ENCODE results near the gene SCYL1.

The SCYL1 gene

DNA sequence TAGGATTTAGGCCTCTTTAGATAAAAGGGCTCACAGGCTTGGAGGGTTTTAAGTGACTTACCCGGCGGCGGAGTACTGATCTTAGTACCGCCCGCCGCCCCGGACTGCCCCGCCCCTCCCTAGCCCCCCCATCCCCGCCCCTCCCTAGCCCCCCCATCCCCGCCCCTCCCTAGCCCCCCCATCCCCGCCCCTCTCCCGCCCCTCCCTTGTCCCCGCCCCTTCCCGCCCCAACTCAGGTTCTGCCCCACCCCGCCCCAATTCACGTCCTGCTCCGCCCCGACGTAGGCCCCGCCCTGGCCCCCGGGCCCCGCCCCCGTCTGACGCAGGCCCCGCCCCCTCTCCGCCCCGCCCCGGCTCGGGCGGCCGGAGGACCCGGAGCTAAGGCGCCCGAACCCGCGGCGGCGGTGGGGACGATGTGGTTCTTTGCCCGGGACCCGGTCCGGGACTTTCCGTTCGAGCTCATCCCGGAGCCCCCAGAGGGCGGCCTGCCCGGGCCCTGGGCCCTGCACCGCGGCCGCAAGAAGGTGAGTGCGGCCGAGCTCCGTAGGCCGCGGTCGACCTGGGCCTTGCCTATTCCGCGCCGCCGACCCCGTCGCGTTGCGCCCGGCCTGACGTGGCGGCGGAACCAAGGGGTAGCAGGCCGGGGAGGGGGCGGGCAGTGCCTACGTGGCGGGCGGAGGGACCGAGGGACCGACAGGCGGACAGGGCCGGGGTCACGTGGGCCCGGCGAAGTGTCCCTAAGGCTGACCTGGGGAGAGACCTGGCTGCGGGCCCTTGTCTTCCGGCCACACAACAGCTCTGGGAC is at the start of gene SCYL1:
Gene SCYL1, plus strand, starts transcription at position 343 of the 805 bp plus-strand sequence. Its CDS starts 71 bp downstream, at position 414.
- DNase-seq (ENCODE audit: low read depth, low spot score) = peak; percentile 68

DNA sequence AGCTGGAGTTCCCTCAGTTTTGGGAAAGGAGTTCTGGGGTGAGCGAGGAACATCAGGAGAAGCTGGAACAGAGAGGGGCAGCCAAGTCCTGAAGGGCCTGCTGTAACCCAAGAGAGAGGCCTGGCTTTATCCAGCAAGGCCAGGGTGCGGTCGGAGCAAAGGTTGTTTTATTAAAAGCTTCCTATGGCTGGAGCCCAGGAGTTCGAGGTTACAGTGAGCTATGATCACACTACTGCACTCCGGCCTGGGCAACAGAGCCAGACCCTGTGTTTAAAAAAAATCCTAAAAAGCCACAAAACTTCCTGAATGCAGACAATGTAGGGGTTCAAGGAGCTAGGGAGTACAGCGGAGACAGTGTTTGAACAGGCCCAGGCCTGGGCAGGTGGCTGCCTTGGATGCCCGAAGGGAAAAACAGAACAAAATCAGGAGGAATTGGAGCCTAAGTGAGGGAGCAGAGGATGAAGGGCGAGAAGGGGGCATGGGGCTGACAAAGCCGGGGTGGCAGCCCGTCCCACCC is 48.2 kb upstream of the SCYL1 start:
- DNase-seq (ENCODE audit: low read depth, low spot score) = no peak

DNA sequence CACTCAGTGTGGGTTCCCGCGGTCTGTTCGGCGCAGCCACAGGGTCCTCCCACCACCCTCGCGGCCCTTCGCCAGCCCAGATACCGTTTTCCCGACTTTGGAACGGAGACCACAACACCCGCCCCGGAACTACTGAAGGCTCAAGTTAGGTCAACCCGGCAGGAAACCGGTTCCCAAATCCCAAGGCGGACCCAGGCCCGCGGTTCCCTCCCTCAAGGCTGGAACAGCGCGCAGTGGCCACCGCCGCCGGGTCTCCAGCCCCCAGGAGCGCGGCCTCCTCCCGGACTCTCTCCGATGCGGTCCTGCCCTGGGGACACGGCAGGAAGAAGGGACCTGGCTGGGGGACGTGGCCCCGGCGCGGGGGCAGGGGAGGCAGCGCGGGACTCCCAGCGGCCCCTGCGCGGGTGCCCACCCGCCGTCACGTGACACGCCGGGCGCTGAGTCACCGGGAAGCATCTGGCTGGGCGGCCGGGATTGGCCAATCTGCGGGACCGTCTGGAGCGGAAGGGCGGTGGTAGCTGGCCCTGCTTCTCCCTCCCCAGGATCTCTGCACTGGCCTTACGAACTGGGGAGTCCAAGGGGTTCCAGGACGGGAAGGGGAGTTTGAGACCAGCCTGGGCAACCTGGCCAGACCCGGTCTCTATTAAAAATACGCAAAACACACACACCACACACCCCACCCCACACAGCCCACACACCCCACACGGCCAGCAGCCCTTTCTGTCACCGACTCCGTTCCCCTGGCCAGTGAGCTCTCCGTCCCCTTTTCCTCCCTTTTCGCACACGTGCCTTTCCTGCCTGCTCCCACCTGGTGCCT is 47.5 kb upstream of the SCYL1 start:
- peak; percentile 97 for DNase-seq (ENCODE audit: low read depth, low spot score)

DNA sequence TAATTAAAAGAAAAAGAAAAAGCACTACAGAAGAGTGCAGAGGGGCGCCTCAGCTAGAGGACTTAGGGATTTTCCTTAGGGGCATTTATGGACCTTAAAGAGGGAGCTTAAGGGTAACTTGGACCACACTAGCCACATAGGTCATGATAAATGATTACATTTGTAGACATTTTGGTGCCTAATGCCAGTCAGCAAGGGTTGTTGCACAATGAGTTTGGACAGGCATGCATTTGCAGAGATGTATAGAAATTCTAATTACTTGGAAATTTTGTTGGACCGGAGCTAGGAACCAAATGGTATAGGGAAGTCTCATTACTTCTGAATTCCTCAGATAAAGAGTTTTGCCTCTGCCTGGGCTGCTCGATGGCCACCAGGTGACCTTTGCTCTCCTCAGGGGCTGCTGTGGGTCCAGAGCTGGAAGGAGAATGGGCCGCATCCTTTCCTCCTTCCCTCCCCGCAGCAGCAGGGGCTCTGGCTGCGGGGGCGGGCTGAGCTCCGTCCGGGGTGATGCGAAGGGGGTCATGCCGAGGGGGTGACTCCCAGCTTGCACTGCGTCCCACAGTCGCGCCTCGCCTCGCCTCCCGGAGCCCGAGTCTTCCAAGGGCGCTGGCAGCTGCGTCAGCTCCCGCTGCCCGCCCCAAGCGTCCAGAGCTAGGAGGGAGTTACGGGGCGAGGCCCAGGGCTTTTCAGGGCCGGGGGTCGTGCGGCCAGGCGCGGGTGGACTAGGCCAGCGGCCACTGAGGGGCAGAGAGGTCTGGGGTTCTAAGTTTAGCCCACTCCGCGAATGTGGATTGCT is 46.3 kb upstream of the SCYL1 start:
- no peak for DNase-seq (ENCODE audit: low read depth, low spot score)

DNA sequence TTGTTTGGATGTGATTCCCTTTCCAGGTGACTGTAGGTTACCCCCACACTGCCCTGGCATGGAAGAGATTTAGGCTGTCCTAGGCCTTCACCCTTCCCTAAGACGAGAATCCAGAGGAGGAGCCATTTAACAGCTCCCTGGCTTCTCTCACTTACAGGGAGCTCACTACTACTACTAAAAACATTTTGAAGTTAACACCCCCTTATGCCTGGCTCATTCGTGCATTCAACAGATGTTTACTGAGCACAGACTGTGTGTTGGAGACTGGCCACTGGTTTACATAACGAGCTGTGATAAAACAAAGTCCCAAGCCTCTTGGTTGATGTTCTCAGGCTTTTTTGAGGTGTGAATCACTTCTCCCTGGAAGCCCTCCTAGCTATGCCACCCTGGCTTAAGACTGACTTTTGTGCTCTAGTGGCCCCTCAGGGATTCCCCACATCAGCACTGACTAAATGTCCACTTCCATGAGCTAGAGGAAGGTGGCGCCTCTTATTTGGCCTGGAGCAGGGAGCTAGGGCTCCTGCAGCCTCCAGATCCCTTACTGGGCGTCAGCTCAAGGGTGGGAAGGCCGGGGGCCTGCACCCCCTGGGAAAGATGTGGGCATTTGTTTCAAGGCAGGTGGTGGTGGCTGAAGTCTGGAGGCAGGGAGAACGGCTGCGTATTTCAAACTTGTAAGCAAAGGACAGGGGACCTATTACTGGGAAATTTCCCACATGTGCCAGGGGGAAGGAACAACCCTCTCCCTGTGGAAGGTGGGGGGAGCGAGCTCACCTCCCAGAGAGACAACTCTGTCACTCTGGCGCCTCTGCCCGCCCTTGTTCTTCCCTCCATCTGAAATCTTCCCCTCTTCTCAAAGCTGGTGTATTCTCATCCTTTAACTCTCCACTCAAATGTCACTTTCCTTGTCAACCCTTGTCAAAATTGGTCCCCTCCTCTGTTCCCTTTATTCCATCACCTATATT is 45.4 kb upstream of the SCYL1 start:
- peak; percentile 81 for DNase-seq (ENCODE audit: low read depth, low spot score)

DNA sequence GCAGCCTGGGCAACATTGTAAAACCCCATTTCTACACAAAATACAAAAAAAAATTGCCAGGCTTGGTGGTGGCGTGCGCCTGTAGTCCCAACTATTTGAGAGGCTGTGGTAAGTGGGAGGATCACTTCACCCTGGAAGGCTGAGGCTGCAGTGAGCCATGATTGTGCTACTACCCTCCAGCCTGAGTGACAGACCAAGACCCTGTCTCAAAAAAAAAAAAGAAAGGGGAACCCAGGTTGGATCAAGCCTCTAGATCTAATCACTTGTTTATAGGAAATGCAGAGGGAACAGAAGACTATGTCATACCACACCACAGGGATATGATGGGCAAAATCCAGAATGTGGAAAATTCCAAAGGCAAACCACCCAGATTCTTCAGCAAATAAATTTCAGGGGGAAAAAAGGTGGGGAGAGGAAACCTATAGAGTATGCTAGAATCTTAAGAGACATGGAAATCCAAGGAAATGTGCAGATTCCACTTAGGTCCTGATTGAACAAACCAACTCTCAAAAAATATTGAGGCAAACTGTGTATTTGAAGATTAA is 42.5 kb upstream of the SCYL1 start:
- DNase-seq (ENCODE audit: low read depth, low spot score) = no peak

DNA sequence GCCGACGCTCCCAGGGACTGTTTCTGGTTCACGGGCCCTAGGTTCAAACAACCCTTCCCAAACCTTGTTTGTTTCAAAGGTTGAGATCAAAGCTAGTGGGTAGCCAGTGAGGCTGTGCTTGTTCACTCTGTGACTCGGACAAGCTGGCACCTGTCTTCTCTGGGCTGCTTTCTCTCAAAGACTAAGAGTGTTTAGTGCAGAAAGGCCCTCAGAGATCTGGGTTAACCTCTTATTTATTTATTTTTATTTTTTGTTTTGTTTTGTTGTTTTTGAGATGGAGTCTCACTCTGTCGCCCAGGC is 39.0 kb upstream of the SCYL1 start:
- no peak for DNase-seq (ENCODE audit: low read depth, low spot score)

DNA sequence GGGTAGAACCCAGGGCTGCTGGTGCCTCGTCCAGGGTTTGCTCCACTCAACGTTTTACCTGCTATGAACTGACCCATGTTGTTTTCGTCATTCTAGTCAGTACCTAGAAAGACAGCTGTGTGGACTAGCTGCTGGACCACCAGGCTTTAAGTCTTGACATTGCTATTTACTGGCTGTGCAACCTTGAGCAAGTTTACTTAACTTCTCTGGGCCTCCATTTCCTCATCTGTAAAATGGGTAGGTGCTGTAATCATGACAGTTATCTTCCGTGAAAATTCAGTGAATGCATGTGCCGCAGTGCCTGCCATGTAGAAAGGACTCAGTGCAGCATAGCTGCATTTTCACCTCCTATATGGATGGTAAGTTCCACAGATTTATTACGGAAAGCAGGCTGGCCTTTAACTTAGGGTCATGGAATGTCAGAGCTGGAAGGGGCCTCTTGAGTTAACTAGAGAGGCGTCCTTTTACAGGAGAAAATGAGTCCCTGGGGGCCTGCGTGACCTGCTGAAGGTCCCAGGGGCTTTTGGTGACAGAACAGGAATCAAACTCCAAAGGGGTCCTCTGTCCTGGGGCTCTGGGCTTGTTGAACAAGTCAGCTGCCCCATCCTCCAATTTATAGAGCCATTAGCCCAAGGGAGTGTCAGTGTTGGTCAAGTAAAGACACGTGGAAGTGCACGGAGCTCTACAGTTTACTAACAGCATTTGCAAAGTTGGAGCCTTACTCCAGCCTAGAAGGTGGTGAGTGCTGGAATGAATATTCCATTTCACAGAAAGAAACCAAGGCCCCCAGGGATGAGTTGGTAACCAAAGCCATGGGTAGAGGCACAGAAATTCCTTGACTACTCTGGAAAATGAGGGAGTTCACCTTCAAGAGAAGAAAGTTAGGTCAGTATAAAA is 38.1 kb upstream of the SCYL1 start:
- DNase-seq (ENCODE audit: low read depth, low spot score) = peak; percentile 64

DNA sequence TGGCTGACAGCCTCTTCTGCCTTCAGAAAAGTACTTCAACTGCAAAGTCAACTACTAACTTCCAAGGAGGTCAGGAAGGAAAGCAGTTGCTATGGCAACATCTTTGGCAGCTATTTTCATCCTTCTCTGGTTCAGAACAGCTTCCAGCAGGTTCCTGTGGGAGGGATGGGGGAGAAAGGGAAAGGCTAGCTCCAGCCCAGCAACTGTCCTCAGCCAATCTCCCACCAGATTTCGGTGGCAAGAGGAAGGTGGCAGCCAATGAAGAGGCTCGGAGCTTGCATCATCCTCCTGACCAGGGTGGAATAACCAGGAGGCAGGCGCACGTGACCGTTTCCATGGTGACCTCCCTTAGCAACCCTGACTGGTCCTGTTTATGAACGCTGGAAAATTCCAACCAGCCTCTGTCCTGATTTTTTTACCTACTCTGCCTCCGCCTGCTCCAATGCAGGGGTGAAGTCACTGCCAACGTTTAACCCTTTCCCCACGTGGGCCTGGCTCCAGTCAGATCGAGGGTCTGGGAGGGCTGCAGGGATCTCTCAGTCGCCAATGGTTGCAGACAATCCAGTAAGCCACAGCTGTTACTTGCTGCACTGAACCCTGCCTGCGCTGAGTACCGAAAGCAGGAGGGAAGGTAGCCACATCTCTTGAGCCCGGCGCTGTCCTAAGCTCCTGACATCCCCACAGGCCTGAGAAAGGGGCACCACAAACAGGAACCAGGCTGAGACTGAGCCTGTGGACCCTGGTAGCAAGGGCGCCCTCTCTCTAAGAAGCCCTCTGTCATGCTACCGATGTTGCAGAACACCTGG is 37.2 kb upstream of the SCYL1 start:
- peak; percentile 100 for DNase-seq (ENCODE audit: low read depth, low spot score)

DNA sequence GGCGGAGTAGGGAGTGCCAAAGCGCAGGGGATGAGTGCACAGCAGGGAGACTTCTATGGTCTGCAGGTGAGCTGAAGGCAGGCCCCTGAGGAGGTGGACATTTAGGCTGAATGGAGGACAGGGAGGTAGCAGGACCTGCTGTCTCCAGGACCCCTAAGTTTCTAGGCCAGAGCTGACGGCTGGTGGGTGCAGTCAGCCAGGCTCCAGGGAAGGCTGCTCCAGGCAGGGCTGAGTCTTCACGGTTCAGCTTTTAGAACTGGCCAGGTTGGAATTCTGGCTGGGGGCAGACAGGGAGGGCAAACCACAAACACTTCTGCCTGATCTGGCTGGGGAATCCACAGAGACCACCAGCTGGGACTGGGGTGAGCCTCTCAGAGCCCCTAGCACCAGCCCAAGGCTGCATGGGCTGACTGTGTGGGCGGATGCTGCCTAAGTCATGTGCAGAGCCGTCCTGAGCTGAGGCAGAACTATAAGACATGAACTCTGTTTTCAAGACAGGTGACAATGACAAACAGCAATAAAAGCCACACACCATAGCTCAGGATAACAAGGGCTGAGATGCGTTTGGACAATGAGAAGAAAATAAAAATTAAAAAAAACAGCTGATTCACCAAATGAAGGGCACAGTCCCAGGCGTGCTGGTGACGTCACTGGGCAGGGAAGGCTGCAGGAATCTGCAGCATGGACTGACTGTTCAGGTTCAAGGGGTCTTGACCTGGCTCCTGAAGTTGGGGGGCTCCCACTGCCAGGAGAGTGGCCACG is 36.4 kb upstream of the SCYL1 start:
- DNase-seq (ENCODE audit: low read depth, low spot score) = peak; percentile 77

DNA sequence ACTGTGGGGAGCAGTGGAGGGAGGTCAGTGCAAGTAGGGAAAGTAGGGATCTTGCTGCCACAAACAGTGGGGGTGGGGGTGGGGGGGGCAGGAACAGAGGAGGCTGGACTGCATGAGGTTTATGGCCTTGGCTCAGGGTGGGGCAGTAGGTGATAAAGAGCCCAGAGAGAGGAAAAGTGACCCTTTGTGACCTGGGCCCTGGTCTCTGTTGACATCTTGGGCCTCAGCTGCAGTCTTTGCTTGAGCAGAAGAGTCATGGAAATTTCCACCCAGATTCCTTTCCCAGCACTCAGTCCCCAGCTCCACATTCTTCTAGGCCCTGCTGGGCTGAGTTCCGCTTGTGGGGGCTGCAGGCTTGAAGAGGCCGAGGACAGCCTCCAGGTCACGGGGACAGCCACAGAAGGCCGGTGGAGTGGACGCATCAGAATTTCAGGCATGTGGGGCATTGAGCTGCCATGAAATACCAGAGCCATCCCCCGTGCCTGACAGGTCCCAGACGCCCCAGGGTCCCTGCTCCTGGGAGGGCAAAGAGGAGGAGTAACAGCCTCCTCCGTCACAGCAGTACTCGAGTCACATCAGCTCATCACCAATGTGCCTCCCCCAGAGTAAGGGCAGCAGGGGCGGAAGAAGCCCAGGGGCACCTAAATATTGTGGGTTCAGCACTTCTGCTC is 35.7 kb upstream of the SCYL1 start:
- peak; percentile 98 for DNase-seq (ENCODE audit: low read depth, low spot score)

DNA sequence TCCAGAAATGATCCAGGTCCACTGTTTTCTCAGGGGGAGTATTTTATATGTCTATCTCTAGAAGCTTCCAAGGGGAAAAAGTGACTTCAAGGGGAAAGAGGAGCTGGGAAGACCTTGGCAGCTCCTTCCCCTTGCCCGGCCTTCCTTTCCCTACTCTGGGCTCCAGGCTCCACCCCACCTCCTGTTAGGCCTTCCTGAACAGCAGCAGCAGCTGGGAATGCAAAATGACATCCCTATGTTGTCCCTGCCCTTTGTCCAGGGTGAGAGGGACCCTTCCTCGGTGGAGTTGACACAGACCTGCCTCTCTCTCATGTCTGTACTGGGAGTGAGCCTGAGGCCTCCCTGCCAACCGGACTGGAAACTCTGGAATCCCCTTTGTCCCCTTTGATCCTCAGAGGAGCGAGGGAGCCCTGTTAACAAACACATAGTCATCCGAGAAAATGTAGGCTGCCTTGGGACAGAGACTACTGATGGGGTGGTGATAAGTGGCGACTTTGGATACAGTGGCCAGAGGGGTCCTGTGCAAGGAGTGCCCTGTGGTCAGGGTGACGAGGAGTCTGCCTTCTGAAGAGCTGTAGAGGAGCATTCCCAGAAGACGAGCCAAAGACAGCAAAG is 35.1 kb upstream of the SCYL1 start:
- DNase-seq (ENCODE audit: low read depth, low spot score) = peak; percentile 92

DNA sequence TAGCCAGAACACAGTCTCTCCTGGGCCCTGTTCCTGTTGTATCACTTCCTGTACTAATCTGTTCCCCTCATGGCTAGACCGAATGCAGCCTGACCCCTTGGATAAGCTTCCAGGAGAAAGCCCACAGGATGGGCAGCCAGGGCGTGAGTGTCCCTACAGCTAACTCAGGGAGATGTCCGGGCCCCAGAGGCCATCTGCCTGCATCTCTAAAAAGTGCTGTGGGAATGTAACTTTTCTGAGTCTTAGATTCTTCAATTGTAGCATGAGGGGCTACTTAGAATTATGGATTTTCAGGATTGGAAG is 33.8 kb upstream of the SCYL1 start:
- DNase-seq (ENCODE audit: low read depth, low spot score) = no peak

DNA sequence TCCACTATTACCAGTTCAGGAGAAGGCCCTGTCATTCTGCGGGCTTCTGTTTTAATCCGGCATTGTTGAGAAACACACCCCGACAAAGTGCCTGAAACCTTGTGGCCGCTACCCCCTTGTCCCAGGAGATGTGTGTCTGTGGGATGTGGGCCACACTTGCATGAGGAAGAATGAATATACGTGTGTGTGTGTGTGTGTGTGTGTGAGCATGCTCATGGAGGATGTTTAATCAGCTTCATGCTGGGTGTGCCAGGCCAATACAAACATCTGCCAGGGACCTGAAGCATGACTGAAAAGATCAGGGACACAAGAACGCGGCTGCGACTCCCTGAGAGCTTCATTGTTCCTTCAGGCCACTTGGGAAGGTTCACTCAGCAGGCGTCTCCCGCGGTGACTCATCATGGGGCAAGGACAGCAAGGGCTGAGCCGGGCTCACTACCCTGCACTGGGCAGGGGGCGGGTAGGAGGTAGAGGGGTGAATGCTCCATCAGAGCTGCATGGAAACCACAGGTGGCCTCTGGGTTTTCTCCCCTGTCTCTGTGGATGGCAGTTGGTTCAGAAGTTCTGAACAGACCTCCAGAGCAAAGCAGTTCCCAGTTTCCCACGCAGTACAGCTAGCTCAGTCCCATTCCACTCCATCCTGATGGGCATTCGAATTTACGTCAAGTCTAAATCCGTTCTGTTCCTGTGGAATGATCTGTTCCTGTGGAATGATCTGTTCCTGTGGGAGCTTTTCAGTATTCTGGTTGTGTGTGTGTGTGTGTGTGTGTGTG is 33.1 kb upstream of the SCYL1 start:
- peak; percentile 79 for DNase-seq (ENCODE audit: low read depth, low spot score)

DNA sequence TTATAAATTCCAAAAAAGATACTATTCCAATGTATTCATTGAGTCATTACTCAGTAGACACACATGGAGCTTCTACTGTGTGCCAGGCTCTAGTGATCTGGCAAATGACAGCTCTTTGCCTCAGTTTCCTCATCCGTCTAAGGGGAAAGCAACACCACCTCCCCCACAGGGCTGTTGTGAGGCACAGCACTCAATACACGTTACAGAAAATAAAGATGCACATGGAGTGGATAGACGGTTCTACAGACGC is 32.6 kb upstream of the SCYL1 start:
- DNase-seq (ENCODE audit: low read depth, low spot score) = no peak

DNA sequence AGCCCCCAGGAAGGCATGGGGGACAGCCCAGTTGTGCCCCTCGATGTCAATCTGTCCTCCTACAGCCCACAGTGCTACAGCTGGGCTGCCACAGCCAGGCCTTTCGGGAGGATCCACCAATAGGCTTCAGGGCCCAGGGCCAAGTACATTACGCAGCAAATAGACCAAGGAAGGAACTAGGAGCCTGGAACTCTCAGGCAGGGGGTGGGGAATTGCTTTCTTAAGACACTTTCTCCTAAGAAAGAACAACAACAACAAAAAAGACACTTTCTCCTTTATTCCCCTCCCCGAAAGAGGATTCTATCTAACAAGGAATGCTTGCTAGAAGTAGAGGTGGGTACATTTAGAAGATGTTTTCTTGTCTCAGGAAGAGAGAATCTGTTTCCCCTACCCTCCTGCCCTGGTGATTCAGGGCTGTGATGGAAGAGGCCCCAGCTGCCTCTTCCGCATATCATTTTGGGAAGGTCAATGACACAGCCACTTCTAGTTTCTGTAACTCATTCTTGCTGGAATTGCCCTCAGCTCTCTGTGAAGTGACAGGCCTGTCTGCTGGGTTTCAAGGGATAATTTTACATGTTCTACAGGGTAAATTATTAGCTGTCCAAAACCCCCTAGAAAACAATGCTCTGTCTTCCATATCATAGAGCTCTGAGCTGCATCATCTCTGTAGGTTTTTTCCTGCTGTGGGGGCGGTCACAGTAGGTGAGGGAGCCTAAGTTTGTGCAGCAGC is 32.1 kb upstream of the SCYL1 start:
- DNase-seq (ENCODE audit: low read depth, low spot score) = no peak
